HepG2 (cell line): Measurements from ENCODE around the gene KIRREL3.

Experiments
- BCL6 ChIP-seq: IDR thresholded peaks from 2 replicates; pipeline ENCODE4 v1.6.1; 2016; ENCODE audit warnings: missing genetic modification reagents, missing compliant biosample characterization
- KAT2B ChIP-seq: fragments of 150-350 bp; IDR thresholded peaks from 2 replicates; pipeline ENCODE4 v1.6.1; 2014; ENCODE audit warnings: low read depth, low read length, borderline replicate concordance
- MAFK ChIP-seq, 2 experiments: IDR thresholded peaks in 1 of 2; conservative IDR thresholded peaks in 1 of 2; 2 replicates each; pipeline ENCODE4 v1.6.1; 2011; ENCODE audit warnings: improper control_type of control experiment in 2 of 2, low read length in 2 of 2
- NR3C1 ChIP-seq: sonication (generic); formaldehyde crosslinking; IDR thresholded peaks from 2 replicates; pipeline ENCODE4 v1.4.0; 2020; ENCODE audit warnings: missing genetic modification reagents
- RFX5 ChIP-seq: IDR thresholded peaks from 2 replicates; pipeline ENCODE4 v1.6.1; 2011; ENCODE audit warnings: low read depth, low read length, improper control_type of control experiment
- SALL1 ChIP-seq: sonication (generic); formaldehyde crosslinking; IDR thresholded peaks from 2 replicates; pipeline ENCODE4 v1.8.0; 2022; ENCODE audit warnings: mild to moderate bottlenecking, missing genetic modification reagents
- TMF1 ChIP-seq: sonication (generic); formaldehyde crosslinking; IDR thresholded peaks from 2 replicates; pipeline ENCODE4 v1.8.1; 2022; ENCODE audit warnings: low read depth, missing genetic modification reagents
- TF ChIP-seq, protein P1 (sequence below): sonication (generic); formaldehyde crosslinking; IDR thresholded peaks from 2 replicates; pipeline ENCODE4 v1.5.0; 2020; ENCODE audit warnings: mild to moderate bottlenecking, missing genetic modification reagents, moderate library complexity
- TF ChIP-seq, protein P2 (sequence below): IDR thresholded peaks from 2 replicates; pipeline ENCODE4 v1.6.1; 2016; ENCODE audit warnings: control low read depth
- TF ChIP-seq, protein P3 (sequence below): sonication (generic); formaldehyde crosslinking; IDR thresholded peaks from 2 replicates; pipeline ENCODE4 v1.4.0; 2020; ENCODE audit warnings: missing genetic modification reagents

DNA sequence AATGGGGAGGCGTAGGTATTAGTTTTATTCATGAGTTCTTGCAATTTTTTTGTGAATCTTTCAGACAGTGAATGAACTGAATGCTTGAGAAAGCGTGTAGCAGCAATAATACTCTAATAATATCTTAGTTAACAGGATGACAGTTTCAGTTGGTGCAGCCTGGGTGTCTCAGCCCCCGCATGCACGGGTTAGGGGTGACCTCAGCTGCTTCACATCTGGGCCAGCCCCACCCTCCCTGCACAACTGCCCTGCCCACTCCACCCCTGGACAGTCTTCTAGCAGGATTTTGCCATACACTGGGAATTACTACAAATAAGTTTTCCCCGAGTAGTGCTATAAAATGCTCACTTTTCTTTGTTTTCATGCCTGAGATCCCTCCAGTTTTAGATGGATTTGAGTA is 561.9 kb downstream of the KIRREL3 start:
- TF ChIP-seq BCL6 (CRISPR knock-in tag): no peak
- no peak for TF ChIP-seq NR3C1 (CRISPR knock-in tag)
- TF ChIP-seq KAT2B: no peak
- TF ChIP-seq, protein P1, sequence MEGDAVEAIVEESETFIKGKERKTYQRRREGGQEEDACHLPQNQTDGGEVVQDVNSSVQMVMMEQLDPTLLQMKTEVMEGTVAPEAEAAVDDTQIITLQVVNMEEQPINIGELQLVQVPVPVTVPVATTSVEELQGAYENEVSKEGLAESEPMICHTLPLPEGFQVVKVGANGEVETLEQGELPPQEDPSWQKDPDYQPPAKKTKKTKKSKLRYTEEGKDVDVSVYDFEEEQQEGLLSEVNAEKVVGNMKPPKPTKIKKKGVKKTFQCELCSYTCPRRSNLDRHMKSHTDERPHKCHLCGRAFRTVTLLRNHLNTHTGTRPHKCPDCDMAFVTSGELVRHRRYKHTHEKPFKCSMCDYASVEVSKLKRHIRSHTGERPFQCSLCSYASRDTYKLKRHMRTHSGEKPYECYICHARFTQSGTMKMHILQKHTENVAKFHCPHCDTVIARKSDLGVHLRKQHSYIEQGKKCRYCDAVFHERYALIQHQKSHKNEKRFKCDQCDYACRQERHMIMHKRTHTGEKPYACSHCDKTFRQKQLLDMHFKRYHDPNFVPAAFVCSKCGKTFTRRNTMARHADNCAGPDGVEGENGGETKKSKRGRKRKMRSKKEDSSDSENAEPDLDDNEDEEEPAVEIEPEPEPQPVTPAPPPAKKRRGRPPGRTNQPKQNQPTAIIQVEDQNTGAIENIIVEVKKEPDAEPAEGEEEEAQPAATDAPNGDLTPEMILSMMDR (CRISPR knock-in tag): no peak
- no peak for TF ChIP-seq TMF1 (CRISPR knock-in tag)
- TF ChIP-seq MAFK (conservative IDR thresholded peaks at IDR 0.05 in 1 of 2, IDR thresholded peaks at IDR 0.05 in 1 of 2; ENCODE audit: low read length in 2 of 2): no peak
- TF ChIP-seq, protein P2, sequence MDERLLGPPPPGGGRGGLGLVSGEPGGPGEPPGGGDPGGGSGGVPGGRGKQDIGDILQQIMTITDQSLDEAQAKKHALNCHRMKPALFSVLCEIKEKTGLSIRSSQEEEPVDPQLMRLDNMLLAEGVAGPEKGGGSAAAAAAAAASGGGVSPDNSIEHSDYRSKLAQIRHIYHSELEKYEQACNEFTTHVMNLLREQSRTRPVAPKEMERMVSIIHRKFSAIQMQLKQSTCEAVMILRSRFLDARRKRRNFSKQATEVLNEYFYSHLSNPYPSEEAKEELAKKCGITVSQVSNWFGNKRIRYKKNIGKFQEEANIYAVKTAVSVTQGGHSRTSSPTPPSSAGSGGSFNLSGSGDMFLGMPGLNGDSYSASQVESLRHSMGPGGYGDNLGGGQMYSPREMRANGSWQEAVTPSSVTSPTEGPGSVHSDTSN (CRISPR knock-in tag): no peak
- TF ChIP-seq, protein P3, sequence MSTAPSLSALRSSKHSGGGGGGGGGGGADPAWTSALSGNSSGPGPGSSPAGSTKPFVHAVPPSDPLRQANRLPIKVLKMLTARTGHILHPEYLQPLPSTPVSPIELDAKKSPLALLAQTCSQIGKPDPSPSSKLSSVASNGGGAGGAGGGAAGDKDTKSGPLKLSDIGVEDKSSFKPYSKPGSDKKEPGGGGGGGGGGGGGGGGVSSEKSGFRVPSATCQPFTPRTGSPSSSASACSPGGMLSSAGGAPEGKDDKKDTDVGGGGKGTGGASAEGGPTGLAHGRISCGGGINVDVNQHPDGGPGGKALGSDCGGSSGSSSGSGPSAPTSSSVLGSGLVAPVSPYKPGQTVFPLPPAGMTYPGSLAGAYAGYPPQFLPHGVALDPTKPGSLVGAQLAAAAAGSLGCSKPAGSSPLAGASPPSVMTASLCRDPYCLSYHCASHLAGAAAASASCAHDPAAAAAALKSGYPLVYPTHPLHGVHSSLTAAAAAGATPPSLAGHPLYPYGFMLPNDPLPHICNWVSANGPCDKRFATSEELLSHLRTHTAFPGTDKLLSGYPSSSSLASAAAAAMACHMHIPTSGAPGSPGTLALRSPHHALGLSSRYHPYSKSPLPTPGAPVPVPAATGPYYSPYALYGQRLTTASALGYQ (CRISPR knock-in tag): no peak
- TF ChIP-seq SALL1: no peak
- no peak for TF ChIP-seq RFX5
